SK-N-SH (cell line): ENCODE results near the gene NAALAD2. TPM values are rescaled to one million over a fixed set of nuclear protein-coding genes. Genes with fewer than 3 reads are reported as not detected.

Experiments used
- CTCF ChIA-PET: fragments of 300-600, 350-600 bp; formaldehyde crosslinking; extraction: SDS; loops from one replicate; lab custom pipeline; 2021; lab: Yijun Ruan, JAX
- POLR2A ChIA-PET: fragments of 350-600 bp; sonication (Branson Sonifier 250); formaldehyde crosslinking; extraction: SDS; loops from one replicate; lab custom pipeline; 2020; ENCODE audit warnings: antibody characterized with exemption, inconsistent platforms; lab: Yijun Ruan, JAX
- DNase-seq: peaks from one replicate; pipeline ENCODE4 v3.0.0; 2012
- H2AFZ ChIP-seq: fragments of 200-600 bp; sonication (generic); 2 replicates; pipeline ENCODE4 v1.8.1; 2016; ENCODE audit warnings: antibody characterized with exemption, mild to moderate bottlenecking, low read depth
- H3F3A ChIP-seq: fragments of 200-600 bp; sonication (generic); replicated peaks from 2 replicates; pipeline ENCODE3; 2016; ENCODE audit warnings: antibody characterized with exemption, mild to moderate bottlenecking; ENCODE audit not compliant: insufficient read depth
- H3K27ac ChIP-seq, 2 experiments: fragments of 200-500 bp in 1 of 2; fragments of 200-600 bp in 1 of 2; sonication (Bioruptor generic) in 1 of 2; sonication (generic), shearing (Covaris generic) in 1 of 2; 2 replicates each; pipeline versions ENCODE4 v1.5.1 to v1.6.1; 2014 to 2016; ENCODE audit warnings: low read depth in 2 of 2, inconsistent platforms in 1 of 2, low read length in 1 of 2, mild to moderate bottlenecking in 1 of 2, mixed read lengths in 1 of 2
- H3K27me3 ChIP-seq: fragments of 200-600 bp; sonication (generic), shearing (Covaris generic); 2 replicates; pipeline ENCODE4 v1.6.1; 2016; ENCODE audit warnings: mixed run types; ENCODE audit not compliant: insufficient read depth
- H3K36me3 ChIP-seq, 2 experiments: fragments of 200-500 bp in 1 of 2; fragments of 200-600 bp in 1 of 2; sonication (Bioruptor generic) in 1 of 2; sonication (generic) in 1 of 2; replicated peaks in 1 of 2; 2 replicates each; pipeline versions ENCODE3 to v1.5.1; 2014 to 2016; ENCODE audit warnings: low read length in 1 of 2, mild to moderate bottlenecking in 1 of 2; ENCODE audit not compliant: insufficient read depth in 2 of 2, control insufficient read depth in 1 of 2
- H3K4me1 ChIP-seq, 2 experiments: fragments of 200-500 bp in 1 of 2; fragments of 200-600 bp in 1 of 2; sonication (Bioruptor generic) in 1 of 2; sonication (generic), shearing (Covaris generic) in 1 of 2; 2 replicates each; pipeline versions ENCODE4 v1.5.1 to v1.6.1; 2014 to 2016; ENCODE audit warnings: low read depth in 1 of 2, low read length in 1 of 2, mixed run types in 1 of 2; ENCODE audit not compliant: insufficient read depth in 2 of 2, control insufficient read depth in 1 of 2
- H3K4me2 ChIP-seq: fragments of 200-600 bp; sonication (generic), shearing (Covaris generic); 2 replicates; pipeline ENCODE4 v1.6.1; 2017; ENCODE audit warnings: mixed run types
- H3K4me3 ChIP-seq, 2 experiments: fragments of 200-500 bp in 1 of 2; fragments of 200-600 bp in 1 of 2; sonication (Bioruptor generic) in 1 of 2; sonication (generic), shearing (Covaris generic) in 1 of 2; 2 replicates each; pipeline versions ENCODE4 v1.5.1 to v1.8.1; 2014 to 2016; ENCODE audit warnings: low read depth in 2 of 2, inconsistent platforms in 1 of 2, low read length in 1 of 2, mild to moderate bottlenecking in 1 of 2, mixed read lengths in 1 of 2, moderate library complexity in 1 of 2
- H3K79me2 ChIP-seq: fragments of 200-600 bp; sonication (generic); 2 replicates; pipeline ENCODE4 v1.8.1; 2017; ENCODE audit warnings: mild to moderate bottlenecking; ENCODE audit not compliant: insufficient read depth
- H3K9ac ChIP-seq: fragments of 200-600 bp; sonication (generic); 2 replicates; pipeline ENCODE4 v1.6.1; 2017; ENCODE audit warnings: mixed run types
- H3K9me2 ChIP-seq: fragments of 200-600 bp; sonication (generic); 2 replicates; pipeline ENCODE4 v1.6.1; 2017; ENCODE audit warnings: mixed run types
- H3K9me3 ChIP-seq: fragments of 200-600 bp; sonication (generic); 2 replicates; pipeline ENCODE4 v1.6.1; 2017; ENCODE audit warnings: mixed run types, mild to moderate bottlenecking, moderate library complexity
- H4K20me1 ChIP-seq: fragments of 200-600 bp; sonication (generic); 2 replicates; pipeline ENCODE4 v1.6.1; 2017; ENCODE audit warnings: mild to moderate bottlenecking, mixed run types; ENCODE audit not compliant: insufficient read depth
- CHD2 ChIP-seq: fragments of 150-350 bp; IDR thresholded peaks from 2 replicates; pipeline ENCODE4 v1.6.1; 2018; ENCODE audit warnings: low read length; ENCODE audit not compliant: partially characterized antibody
- CTCF ChIP-seq: fragments of 200-600 bp; sonication (generic); IDR thresholded peaks from 2 replicates; pipeline ENCODE4 v1.6.1; 2017; ENCODE audit warnings: antibody characterized with exemption, mild to moderate bottlenecking, moderate library complexity
- FOXJ3 ChIP-seq: sonication (generic); formaldehyde crosslinking; IDR thresholded peaks from 2 replicates; pipeline ENCODE4 v1.5.1; 2020; ENCODE audit warnings: mild to moderate bottlenecking, missing genetic modification reagents
- GABPA ChIP-seq: IDR thresholded peaks from 2 replicates; pipeline ENCODE4 v1.4.0; 2012; ENCODE audit warnings: low read depth, mild to moderate bottlenecking
- JUND ChIP-seq: IDR thresholded peaks from 2 replicates; pipeline ENCODE4 v1.4.0; 2012
- MEF2A ChIP-seq: IDR thresholded peaks from 2 replicates; pipeline ENCODE4 v1.4.0; 2012; ENCODE audit warnings: low read depth, borderline replicate concordance
- NFIC ChIP-seq: IDR thresholded peaks from 2 replicates; pipeline ENCODE4 v1.4.0; 2012; ENCODE audit warnings: borderline replicate concordance
- RAD21 ChIP-seq: IDR thresholded peaks from 2 replicates; pipeline ENCODE4 v1.6.1; 2012; ENCODE audit warnings: mild to moderate bottlenecking, low read length
- RCOR1 ChIP-seq: fragments of 150-350 bp; IDR thresholded peaks from 2 replicates; pipeline ENCODE4 v1.6.1; 2017; ENCODE audit warnings: antibody characterized with exemption, low read length
- RXRA ChIP-seq: IDR thresholded peaks from 2 replicates; pipeline ENCODE4 v1.4.0; 2012; ENCODE audit warnings: low read depth, mild to moderate bottlenecking, borderline replicate concordance
- SIN3A ChIP-seq: IDR thresholded peaks from 2 replicates; pipeline ENCODE4 v1.6.1; 2012; ENCODE audit warnings: low read depth, mild to moderate bottlenecking, low read length, moderate library complexity, borderline replicate concordance
- TCF12 ChIP-seq: IDR thresholded peaks from 2 replicates; pipeline ENCODE4 v1.4.0; 2012
- YY1 ChIP-seq: IDR thresholded peaks from 2 replicates; pipeline ENCODE4 v1.4.0; 2012; ENCODE audit warnings: low read depth, mild to moderate bottlenecking
- WGBS: methylation state at CpG from one replicate; pipeline ENCODE4 v1.1.6; 2017; ENCODE audit warnings: low lambda C conversion rate; 5-methylcytosine and 5-hydroxymethylcytosine counted together
- polyA plus RNA-seq, 3 experiments: library from polyadenylated mRNA; depleted of rRNA; stranded (reverse); fragments of >200 nt; gene quantifications; 2 replicates each; pipeline ENCODE4 v1.2.3, GENCODE V29; 2012
- TF ChIP-seq, protein P1 (sequence below): IDR thresholded peaks from 2 replicates; pipeline ENCODE4 v1.4.0; 2012; ENCODE audit warnings: low read depth, borderline replicate concordance
- TF ChIP-seq, protein P2 (sequence below): IDR thresholded peaks from 2 replicates; pipeline ENCODE4; 2012

Gene NAALAD2
- polyA plus RNA-seq, 1 of the 3 experiments (the other 2 are of a cell fraction) = 0.74 TPM

GRCh38 chr11:90197377-90197776 lies 62.9 kb downstream of the NAALAD2 start:
- Histone ChIP-seq H3K27ac (no peak overlapping the region), H3K4me1 (no peaks in the 10 kb centered on the region), H3F3A (no peaks in the 10 kb centered on the region), H2AFZ (no peak overlapping the region), H3K79me2 (no peaks in the 10 kb centered on the region), H3K9ac (no peak overlapping the region), H4K20me1 (no peaks in the 10 kb centered on the region), H3K4me3 (no peak overlapping the region), H3K36me3 (peaks cover 45 to 63% of the 10 kb centered on the region in 2 experiments), H3K27me3 (no peaks in the 10 kb centered on the region), H3K4me2 (no peak overlapping the region), H3K9me2 (no peaks in the 10 kb centered on the region), H3K9me3 (no peaks in the 10 kb centered on the region)
- WGBS = 90% methylated on average over 1 of the region's 1 CpG
- TF ChIP-seq SIN3A (no peak), RAD21 (no peak), FOXJ3 (CRISPR knock-in tag) (no peak), NFIC (no peak), TCF12 (no peak), YY1 (no peak), CHD2 (no peak), RXRA (no peak), MEF2A (no peak), JUND (no peak), CTCF (no peak)
- TF ChIP-seq, protein P1, sequence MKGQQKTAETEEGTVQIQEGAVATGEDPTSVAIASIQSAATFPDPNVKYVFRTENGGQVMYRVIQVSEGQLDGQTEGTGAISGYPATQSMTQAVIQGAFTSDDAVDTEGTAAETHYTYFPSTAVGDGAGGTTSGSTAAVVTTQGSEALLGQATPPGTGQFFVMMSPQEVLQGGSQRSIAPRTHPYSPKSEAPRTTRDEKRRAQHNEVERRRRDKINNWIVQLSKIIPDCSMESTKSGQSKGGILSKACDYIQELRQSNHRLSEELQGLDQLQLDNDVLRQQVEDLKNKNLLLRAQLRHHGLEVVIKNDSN = no peak
- TF ChIP-seq, protein P2, sequence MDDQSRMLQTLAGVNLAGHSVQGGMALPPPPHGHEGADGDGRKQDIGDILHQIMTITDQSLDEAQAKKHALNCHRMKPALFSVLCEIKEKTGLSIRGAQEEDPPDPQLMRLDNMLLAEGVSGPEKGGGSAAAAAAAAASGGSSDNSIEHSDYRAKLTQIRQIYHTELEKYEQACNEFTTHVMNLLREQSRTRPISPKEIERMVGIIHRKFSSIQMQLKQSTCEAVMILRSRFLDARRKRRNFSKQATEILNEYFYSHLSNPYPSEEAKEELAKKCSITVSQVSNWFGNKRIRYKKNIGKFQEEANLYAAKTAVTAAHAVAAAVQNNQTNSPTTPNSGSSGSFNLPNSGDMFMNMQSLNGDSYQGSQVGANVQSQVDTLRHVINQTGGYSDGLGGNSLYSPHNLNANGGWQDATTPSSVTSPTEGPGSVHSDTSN = no peak
- no peak for DNase-seq
- ChIA-PET CTCF (no interaction called here), POLR2A (no interaction called here)

DNA sequence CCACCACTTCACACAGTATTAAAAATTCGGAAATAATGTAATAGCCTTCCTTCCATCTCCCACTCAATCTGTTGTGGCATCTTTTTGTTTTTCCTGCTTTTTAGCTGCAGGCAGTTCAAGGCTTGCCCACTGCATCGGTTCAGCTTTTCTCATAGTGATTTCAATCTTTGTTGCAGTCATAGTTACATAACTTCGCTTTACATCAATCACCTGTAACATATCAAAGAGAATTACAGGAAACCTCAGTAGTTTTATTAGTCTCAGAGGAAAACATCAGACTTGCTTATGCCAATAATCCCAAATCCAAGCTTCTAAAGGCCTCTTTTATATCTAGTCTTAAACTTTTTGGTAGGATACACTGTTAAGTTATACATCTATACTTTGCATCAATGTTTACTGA lies 67.9 kb downstream of the NAALAD2 start:
- Histone ChIP-seq H3F3A (peaks cover 15% of the 10 kb centered on the region), H3K4me2 (no peak overlapping the region), H2AFZ (no peak overlapping the region), H3K27ac (no peak overlapping the region), H3K9ac (no peak overlapping the region), H3K4me1 (peaks cover 3 to 6% of the 10 kb centered on the region in 2 experiments; a peak in 3 of 4 replicates), H3K9me2 (no peaks in the 10 kb centered on the region), H3K27me3 (no peaks in the 10 kb centered on the region), H3K36me3 (peaks cover 73 to 89% of the 10 kb centered on the region in 2 experiments), H3K79me2 (no peaks in the 10 kb centered on the region; the same call in 1 of the 2 replicates), H3K9me3 (no peaks in the 10 kb centered on the region), H3K4me3 (no peak overlapping the region), H4K20me1 (no peaks in the 10 kb centered on the region)
- WGBS = 69% methylated on average over 3 of the region's 3 CpGs
- ChIA-PET POLR2A (no interaction called here), CTCF (no interaction called here)
- TF ChIP-seq GABPA (no peak), RCOR1 (no peak), MEF2A (no peak)
- DNase-seq = no peak
